ENCODE measurements around the gene NCR1. TPM values are rescaled to one million over a fixed set of nuclear protein-coding genes. Genes with fewer than 3 reads are reported as not detected.
"Not testable (repeated sequence)": the region's sequence is repeated elsewhere in the genome, so short reads cannot be mapped to it uniquely, and the experiment has no call there.

Gene NCR1
- total RNA-seq, 1 donor from 2014 or later, result not detected

- DNase-seq (ENCODE audit: low read depth), result no peak
Observed at GRCh38 chr19:54906819-54907218, 871 bp downstream of the NCR1 start.

- not testable (repeated sequence) for DNase-seq (ENCODE audit: low read depth)
Observed at GRCh38 chr19:54907899-54908298, 2.0 kb downstream of the NCR1 start.

- no peak for DNase-seq (ENCODE audit: low read depth)
Observed at GRCh38 chr19:54916822-54917221, 10.9 kb downstream of the NCR1 start.

GRCh38 chr19:54918499-54918898 lies 12.6 kb downstream of the NCR1 start:
- no peak for DNase-seq (ENCODE audit: low read depth)

- DNase-seq (ENCODE audit: low read depth), result peak; percentile 1
Observed at GRCh38 chr19:54919646-54920563, 14.0 kb downstream of the NCR1 start.

GRCh38 chr19:54921082-54921481 lies 15.1 kb downstream of the NCR1 start:
- no peak for DNase-seq (ENCODE audit: low read depth)

GRCh38 chr19:54923276-54923675 lies 17.3 kb downstream of the NCR1 start:
- no peak for DNase-seq (ENCODE audit: low read depth)

- no peak for DNase-seq (ENCODE audit: low read depth)
Observed at GRCh38 chr19:54928299-54928698, 22.4 kb downstream of the NCR1 start.

GRCh38 chr19:54937926-54938325 lies 32.0 kb downstream of the NCR1 start:
- DNase-seq (ENCODE audit: low read depth), result no peak

GRCh38 chr19:54938906-54939305 lies 33.0 kb downstream of the NCR1 start:
- no peak for DNase-seq (ENCODE audit: low read depth)

- not testable (repeated sequence) for DNase-seq (ENCODE audit: low read depth)
Observed at GRCh38 chr19:54939538-54939937, 33.6 kb downstream of the NCR1 start.

GRCh38 chr19:54943772-54944361 lies 37.9 kb downstream of the NCR1 start:
- DNase-seq (ENCODE audit: low read depth), result not testable (repeated sequence)

GRCh38 chr19:54947381-54947780 lies 41.4 kb downstream of the NCR1 start, which contains the start of gene NLRP7:
Gene NLRP7, minus strand, starts transcription at chr19:54947530.
- DNase-seq (ENCODE audit: low read depth), result no peak

GRCh38 chr19:54949412-54949811 lies 43.5 kb downstream of the NCR1 start:
- no peak for DNase-seq (ENCODE audit: low read depth)

- not testable (repeated sequence) for DNase-seq (ENCODE audit: low read depth)
Observed at GRCh38 chr19:54950580-54950979, 44.6 kb downstream of the NCR1 start.

- DNase-seq (ENCODE audit: low read depth), result no peak
Observed at GRCh38 chr19:54952591-54953344, 46.8 kb downstream of the NCR1 start.

GRCh38 chr19:54953345-54953713 lies 47.4 kb downstream of the NCR1 start:
- not testable (repeated sequence) for DNase-seq (ENCODE audit: low read depth)

- DNase-seq (ENCODE audit: low read depth), result no peak
Observed at GRCh38 chr19:54955376-54955775, 49.4 kb downstream of the NCR1 start.

GRCh38 chr19:54959840-54960239 lies 53.9 kb downstream of the NCR1 start:
- no peak for DNase-seq (ENCODE audit: low read depth)

Measured in myocyte (in vitro differentiated cells).